Testis (tissue), 2 donors: ENCODE measurements around the gene FRMD5.

ENCODE experiments used
- POLR2A ChIP-seq: fragments of 450-650 bp; IDR thresholded peaks from one replicate; pipeline ENCODE4 v1.6.1; 2017; ENCODE audit warnings: antibody characterized with exemption, mild to moderate bottlenecking, moderate library complexity
- TF ChIP-seq, protein P1 (sequence below), 3 experiments: fragments of 450-650 bp in 2 of 3; fragments of 200-600 bp in 1 of 3; sonication (generic) in 1 of 3; IDR thresholded peaks; one replicate each; pipeline ENCODE4 v1.5.1; 2016 to 2019; ENCODE audit warnings: antibody characterized with exemption in 3 of 3, mild to moderate bottlenecking in 2 of 3, moderate library complexity in 1 of 3

- TF ChIP-seq, protein P1, sequence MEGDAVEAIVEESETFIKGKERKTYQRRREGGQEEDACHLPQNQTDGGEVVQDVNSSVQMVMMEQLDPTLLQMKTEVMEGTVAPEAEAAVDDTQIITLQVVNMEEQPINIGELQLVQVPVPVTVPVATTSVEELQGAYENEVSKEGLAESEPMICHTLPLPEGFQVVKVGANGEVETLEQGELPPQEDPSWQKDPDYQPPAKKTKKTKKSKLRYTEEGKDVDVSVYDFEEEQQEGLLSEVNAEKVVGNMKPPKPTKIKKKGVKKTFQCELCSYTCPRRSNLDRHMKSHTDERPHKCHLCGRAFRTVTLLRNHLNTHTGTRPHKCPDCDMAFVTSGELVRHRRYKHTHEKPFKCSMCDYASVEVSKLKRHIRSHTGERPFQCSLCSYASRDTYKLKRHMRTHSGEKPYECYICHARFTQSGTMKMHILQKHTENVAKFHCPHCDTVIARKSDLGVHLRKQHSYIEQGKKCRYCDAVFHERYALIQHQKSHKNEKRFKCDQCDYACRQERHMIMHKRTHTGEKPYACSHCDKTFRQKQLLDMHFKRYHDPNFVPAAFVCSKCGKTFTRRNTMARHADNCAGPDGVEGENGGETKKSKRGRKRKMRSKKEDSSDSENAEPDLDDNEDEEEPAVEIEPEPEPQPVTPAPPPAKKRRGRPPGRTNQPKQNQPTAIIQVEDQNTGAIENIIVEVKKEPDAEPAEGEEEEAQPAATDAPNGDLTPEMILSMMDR (IDR thresholded peaks at IDR 0.05) = peak in 2 of 3 experiments; percentile 59 to 61
- no peak for TF ChIP-seq POLR2A
These were observed 322.6 kb downstream of the FRMD5 start for GRCh38 chr15:43872416-43873020.
